Measurements from ENCODE around the gene CXCL12. TPM values are rescaled to one million over a fixed set of nuclear protein-coding genes. Genes with fewer than 3 reads are reported as not detected.

CXCL12 gene
- total and polyA plus RNA-seq, 2 of the 13 experiments (the other 11 are each of a cell fraction or from before 2014, with no cell fraction given) = not detected

DNA sequence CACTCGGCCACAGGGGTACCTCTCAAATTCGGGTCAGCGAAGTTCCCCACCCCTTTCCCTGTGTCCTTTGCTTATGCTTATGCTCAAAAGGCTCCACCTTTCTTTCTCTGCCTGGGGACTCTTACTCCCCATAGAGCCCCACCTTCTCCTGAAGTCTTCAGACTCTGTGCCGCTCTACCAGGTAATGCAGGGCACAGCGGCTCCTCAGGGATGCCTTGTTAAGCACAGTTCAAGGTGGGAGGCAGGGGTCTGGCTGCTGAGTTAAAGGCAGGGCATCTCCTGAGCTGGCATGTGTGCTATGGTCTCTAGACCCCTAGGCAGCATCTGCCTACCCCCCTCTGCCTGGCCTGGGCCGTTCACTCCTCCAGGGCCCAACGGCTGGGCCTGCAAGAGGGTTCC lies 3.0 kb upstream of the CXCL12 start:
- no peak overlapping the region for H3K4me3 ChIP-seq (replicated peaks in 1 of 3; ENCODE audit: insufficient read depth in 1 of 3, low read depth in 2 of 3, low read length in 3 of 3)
- H3K36me3 ChIP-seq (replicated peaks in 1 of 2; ENCODE audit: control insufficient read depth in 1 of 2, insufficient read depth in 2 of 2, low read length in 2 of 2) = no peaks in the 10 kb centered on the region
- in situ Hi-C loops (cut with HindIII; ENCODE audit: extremely low pct_ligation_motif_present, low pct_unique_long_range_greater_than_20kb) (loop anchor here (5.0 to 10.0 kb wide), 2 partner anchors 503 to 716 kb away; no protein-coding TSS in a partner anchor), intact Hi-C loops (cut with micrococcal nuclease; ENCODE audit: unreplicated experiment) (loop anchor here (10.0 kb wide), 2 partner anchors 463 to 503 kb away; no protein-coding TSS in a partner anchor)
- no peak for FAIRE-seq
- H3K79me2 ChIP-seq (ENCODE audit: insufficient read depth, low read length) = no peaks in the 10 kb centered on the region
- 58% methylated on average over 7 of the region's 7 CpGs for WGBS (ENCODE audit: low lambda C conversion rate)
- no peak overlapping the region for H2AFZ ChIP-seq (ENCODE audit: low read length)
- TF ChIP-seq ZNF737 (CRISPR knock-in tag; IDR thresholded peaks at IDR 0.05; ENCODE audit: borderline replicate concordance) (no peak), ZNF335 (CRISPR knock-in tag; IDR thresholded peaks at IDR 0.05) (no peak), ZNF616 (CRISPR knock-in tag; IDR thresholded peaks at IDR 0.05; ENCODE audit: low read depth) (no peak), ZNF563 (CRISPR knock-in tag; IDR thresholded peaks at IDR 0.05) (no peak), SRF (IDR thresholded peaks at IDR 0.05; ENCODE audit: low read depth, low read length) (no peak), ZNF503 (CRISPR knock-in tag; IDR thresholded peaks at IDR 0.05) (no peak), HNRNPH1 (optimal IDR thresholded peaks at IDR 0.05; ENCODE audit: low read depth, low read length) (no peak), ZBTB7A (CRISPR knock-in tag; IDR thresholded peaks at IDR 0.05) (no peak), CENPT (CRISPR knock-in tag; IDR thresholded peaks at IDR 0.05; ENCODE audit: low read depth) (no peak), CCDC6 (CRISPR knock-in tag; IDR thresholded peaks at IDR 0.05) (no peak), ZNF777 (CRISPR knock-in tag; IDR thresholded peaks at IDR 0.05) (no peak), SMAD1 (CRISPR knock-in tag; IDR thresholded peaks at IDR 0.05; ENCODE audit: borderline replicate concordance, low read depth) (no peak)
- H3K27ac ChIP-seq (ENCODE audit: extremely low read length, insufficient read depth, low read length) = no peak overlapping the region
- no peak for DNase-seq (ENCODE audit: low spot score)
- H4K20me1 ChIP-seq (ENCODE audit: insufficient read depth, low read length) = no peaks in the 10 kb centered on the region
- no peaks in the 10 kb centered on the region for H3K9me3 ChIP-seq (ENCODE audit: low read length)
- BruUV-seq (replicated peaks) = no TSS peak
- no peak overlapping the region for H3K9ac ChIP-seq (ENCODE audit: insufficient read depth, low read depth, low read length)
- no peaks in the 10 kb centered on the region; a peak in 1 of 5 replicates for H3K27me3 ChIP-seq (ENCODE audit: control insufficient read depth in 1 of 2, insufficient read depth in 2 of 2, low read length in 2 of 2)
- ATAC-seq = no peak
- peaks cover 15% of the 10 kb centered on the region for H3K4me1 ChIP-seq (ENCODE audit: insufficient read depth, low read length)
- ChIA-PET CTCF (ENCODE audit: low intra/inter-chr PET ratio, low total read pairs) (interaction anchor here (2.1 kb wide), 1 partner anchor 216 kb away, joined by 6 read pairs; no protein-coding TSS in a partner anchor), POLR2A (no interaction called here)
- no peak overlapping the region for H3K4me2 ChIP-seq (ENCODE audit: low read depth, low read length)

All from HepG2 (cell line).